HepG2 (cell line): ENCODE data around the gene SMARCA4.

ENCODE experiments used
- ATAD3A ChIP-seq: sonication (generic); formaldehyde crosslinking; IDR thresholded peaks from 2 replicates; pipeline ENCODE4 v1.4.0; 2020; ENCODE audit warnings: missing genetic modification reagents
- SNRNP70 ChIP-seq: fragments of 200-400 bp; formaldehyde crosslinking; IDR thresholded peaks from 2 replicates; pipeline ENCODE4 v1.6.1; 2017; ENCODE audit warnings: mild to moderate bottlenecking, low read depth, low read length, moderate library complexity
- ZNF660 ChIP-seq: sonication (generic); formaldehyde crosslinking; IDR thresholded peaks from 2 replicates; pipeline ENCODE4 v1.5.1; 2020; ENCODE audit warnings: mild to moderate bottlenecking, low read depth, missing genetic modification reagents, borderline replicate concordance
- ZSCAN20 ChIP-seq: sonication (generic); formaldehyde crosslinking; IDR thresholded peaks from 2 replicates; pipeline ENCODE4 v1.4.0; 2020; ENCODE audit warnings: missing genetic modification reagents, mild to moderate bottlenecking, borderline replicate concordance
- TF ChIP-seq, protein P1 (sequence below): sonication (generic); formaldehyde crosslinking; conservative IDR thresholded peaks from 2 replicates; pipeline ENCODE4 v1.4.0; 2020; ENCODE audit warnings: missing genetic modification reagents
- TF ChIP-seq, protein P2 (sequence below): sonication (generic); formaldehyde crosslinking; IDR thresholded peaks from 2 replicates; pipeline ENCODE4 v1.8.0; 2022; ENCODE audit warnings: low read depth, missing genetic modification reagents

DNA sequence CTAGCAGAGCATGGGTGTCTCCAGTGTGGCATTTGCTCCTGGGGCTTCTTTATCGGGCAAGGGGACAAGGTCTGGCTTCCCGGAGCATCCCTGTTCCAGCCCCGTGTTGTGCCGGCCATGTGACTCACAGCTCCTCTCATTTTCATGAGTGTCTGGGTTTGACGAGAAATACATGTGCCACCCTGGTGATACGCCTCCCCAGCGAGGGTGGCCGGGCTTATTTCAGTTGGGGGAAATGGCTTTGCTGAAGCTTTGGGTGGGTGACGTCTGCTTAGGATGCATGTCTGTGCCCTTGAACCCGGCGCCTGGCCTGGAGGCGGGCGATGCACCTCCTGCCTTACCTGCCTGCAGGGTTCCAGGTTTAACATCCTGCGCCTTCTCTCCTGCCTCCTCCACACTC, 66.6 kb downstream of the SMARCA4 start:
- TF ChIP-seq, protein P1, sequence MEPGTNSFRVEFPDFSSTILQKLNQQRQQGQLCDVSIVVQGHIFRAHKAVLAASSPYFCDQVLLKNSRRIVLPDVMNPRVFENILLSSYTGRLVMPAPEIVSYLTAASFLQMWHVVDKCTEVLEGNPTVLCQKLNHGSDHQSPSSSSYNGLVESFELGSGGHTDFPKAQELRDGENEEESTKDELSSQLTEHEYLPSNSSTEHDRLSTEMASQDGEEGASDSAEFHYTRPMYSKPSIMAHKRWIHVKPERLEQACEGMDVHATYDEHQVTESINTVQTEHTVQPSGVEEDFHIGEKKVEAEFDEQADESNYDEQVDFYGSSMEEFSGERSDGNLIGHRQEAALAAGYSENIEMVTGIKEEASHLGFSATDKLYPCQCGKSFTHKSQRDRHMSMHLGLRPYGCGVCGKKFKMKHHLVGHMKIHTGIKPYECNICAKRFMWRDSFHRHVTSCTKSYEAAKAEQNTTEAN (CRISPR knock-in tag), result no peak
- TF ChIP-seq SNRNP70 (no peak), ATAD3A (CRISPR knock-in tag) (no peak), ZNF660 (no peak), ZSCAN20 (CRISPR knock-in tag) (no peak)
- TF ChIP-seq, protein P2, sequence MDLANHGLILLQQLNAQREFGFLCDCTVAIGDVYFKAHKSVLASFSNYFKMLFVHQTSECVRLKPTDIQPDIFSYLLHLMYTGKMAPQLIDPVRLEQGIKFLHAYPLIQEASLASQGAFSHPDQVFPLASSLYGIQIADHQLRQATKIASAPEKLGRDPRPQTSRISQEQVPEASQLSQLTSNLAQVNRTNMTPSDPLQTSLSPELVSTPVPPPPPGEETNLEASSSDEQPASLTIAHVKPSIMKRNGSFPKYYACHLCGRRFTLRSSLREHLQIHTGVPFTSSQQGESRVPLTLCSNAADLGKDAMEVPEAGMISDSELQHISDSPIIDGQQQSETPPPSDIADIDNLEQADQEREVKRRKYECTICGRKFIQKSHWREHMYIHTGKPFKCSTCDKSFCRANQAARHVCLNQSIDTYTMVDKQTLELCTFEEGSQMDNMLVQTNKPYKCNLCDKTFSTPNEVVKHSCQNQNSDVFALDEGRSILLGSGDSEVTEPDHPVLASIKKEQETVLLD (CRISPR knock-in tag), result no peak
